T-helper 9 cell (primary cell): Measurements from ENCODE around the gene PFKFB3.
A peak's percentile ranks its signal among the peaks of the same experiment; 100 is the strongest.
"Not testable (repeated sequence)": the region's sequence is repeated elsewhere in the genome, so short reads cannot be mapped to it uniquely, and the experiment has no call there.

ENCODE experiments used
- DNase-seq: peaks from one replicate; pipeline ENCODE4 v3.0.0-alpha.2; 2020
- total RNA-seq, 2 donors: gene quantifications; one replicate each; lab custom pipeline; 2026; lab: John Stamatoyannopoulos, UW

Gene PFKFB3
- 189 to 310 reads per million in 2 donors for total RNA-seq

DNA sequence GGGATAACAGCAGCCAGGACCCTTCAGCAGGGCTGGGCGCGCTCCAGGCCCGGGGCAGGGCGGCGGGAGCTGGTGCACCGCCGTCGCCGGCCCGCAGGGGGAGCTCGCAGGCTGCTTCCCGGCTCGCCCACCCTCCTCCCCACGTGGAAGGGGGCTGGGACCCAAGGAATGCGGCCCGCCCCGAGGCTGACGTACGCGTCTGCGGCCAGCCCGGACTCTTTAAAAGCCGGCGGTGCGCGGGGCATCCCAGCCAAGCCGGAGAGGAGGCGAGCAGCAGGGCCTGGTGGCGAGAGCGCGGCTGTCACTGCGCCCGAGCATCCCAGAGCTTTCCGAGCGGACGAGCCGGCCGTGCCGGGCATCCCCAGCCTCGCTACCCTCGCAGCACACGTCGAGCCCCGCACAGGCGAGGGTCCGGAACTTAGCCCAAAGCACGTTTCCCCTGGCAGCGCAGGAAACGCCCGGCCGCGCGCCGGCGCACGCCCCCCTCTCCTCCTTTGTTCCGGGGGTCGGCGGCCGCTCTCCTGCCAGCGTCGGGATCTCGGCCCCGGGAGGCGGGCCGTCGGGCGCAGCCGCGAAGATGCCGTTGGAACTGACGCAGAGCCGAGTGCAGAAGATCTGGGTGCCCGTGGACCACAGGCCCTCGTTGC lies at the start of gene PFKFB3:
Gene PFKFB3, plus strand, starts transcription at position 249 of the 647 bp plus-strand sequence. Its CDS starts 329 bp downstream, at position 578.
- DNase-seq = peak; percentile 91

DNA sequence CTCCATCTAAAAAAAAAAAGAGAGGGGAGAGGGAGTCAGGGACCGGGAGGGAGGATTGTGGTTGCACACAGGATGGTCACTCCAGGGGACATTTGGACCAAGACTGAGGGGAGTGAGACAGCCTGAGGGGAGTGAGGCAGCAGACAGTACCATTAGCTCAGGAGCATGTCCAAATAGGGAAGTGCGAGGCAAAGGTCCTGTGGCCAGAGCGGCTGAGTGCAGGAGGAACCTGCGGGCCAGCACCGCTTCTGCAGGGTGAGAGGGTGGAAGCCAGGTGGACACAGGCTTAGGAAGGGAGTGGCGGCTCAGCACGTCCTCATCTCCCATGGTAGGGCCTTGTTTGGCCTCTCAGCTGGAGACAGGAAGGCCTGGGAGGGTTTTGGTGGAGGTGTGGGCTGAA lies 48.9 kb upstream of the PFKFB3 start:
- DNase-seq = no peak

DNA sequence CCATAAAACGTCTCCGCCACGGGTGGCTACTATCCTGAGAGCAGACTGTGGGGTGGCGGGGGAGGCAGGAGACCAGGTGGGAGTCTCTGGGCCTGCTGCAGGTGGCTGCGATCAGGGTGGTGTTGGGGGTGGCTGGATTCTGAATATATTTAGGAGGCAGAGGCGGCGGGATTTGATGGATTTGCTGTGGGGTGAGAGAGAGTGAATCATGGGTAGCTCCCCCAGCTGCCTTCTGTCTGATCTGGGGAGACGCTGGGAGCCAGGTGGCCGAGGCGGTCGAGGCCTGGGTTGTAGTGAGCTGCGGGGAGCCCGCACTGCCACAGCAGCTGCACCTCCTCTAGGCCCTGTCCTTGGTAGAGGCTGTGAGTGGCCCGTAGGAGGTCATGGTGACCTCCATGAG lies 48.2 kb upstream of the PFKFB3 start:
- DNase-seq = no peak

DNA sequence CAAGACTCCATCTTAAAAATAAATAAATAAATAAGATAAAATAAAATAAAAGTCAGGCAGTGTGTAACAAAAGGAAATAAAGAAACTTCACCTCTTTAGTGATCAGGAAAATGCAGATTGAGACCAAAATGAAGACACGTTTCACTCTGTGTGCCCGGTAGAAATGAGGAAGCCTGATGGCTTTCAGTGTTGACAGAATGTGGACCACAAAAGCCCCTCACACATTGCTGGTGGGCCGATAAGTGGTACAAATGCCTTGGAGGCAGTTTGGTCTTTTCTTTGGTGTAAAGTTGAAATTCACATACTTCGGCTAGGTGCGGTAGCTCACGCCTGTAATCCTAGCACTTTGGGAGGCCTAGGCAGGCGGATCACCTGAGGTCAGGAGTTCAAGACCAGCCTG lies 44.5 kb upstream of the PFKFB3 start:
- no peak for DNase-seq

DNA sequence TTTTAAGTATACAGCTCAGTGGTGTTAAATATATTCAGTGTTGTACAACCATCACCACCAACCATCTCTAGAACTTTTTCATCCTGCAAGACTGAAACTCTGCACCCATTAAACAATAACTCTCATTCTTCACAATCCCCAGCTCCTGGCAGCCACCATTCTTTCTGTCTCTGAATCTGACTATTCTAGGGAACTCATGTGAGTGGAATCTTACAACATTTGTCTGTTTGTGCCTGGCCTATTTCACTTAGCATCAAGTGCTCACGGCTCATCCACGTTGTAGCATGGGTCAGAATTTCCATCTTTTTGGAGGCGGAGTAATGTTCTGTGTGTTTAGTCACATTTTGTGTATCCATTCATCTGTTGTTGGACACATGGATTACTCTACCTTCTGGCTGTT lies 40.8 kb upstream of the PFKFB3 start:
- no peak for DNase-seq

DNA sequence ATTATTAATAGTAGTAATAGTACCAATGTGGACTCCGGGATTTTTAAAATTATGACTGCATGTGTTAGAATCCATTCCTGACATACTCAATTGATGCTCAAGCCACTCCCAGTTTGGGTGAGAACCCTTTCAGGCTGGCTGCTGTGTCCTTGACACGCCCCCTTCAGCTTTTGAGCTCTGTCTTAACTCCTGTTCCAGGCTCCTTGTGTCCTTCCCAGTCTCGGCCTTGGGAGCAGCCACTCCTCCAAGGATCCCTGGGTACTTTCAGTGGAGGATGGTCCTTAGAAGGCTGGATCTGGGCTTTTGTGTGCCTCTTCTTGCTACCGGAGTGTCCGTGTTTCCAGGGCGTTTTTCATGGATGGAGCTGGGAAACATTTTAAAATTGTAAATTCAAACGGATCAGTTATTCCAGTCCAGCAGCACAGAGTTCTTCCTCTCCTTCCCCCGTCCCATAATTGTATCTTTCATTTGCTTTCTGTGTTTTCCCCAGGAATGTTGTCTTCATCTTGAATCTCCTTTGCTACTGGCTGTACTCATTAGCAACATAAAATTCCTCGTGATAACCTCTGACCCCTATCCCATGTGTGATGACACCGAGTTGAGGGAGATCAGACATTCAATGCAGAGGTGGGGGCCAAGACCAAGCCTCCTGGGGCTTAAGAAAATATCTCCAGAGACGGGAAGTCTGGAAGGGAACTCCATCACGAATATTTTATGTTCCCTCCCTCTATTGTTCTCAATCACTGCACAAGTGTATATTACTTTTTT lies 40.0 kb upstream of the PFKFB3 start:
- no peak for DNase-seq

DNA sequence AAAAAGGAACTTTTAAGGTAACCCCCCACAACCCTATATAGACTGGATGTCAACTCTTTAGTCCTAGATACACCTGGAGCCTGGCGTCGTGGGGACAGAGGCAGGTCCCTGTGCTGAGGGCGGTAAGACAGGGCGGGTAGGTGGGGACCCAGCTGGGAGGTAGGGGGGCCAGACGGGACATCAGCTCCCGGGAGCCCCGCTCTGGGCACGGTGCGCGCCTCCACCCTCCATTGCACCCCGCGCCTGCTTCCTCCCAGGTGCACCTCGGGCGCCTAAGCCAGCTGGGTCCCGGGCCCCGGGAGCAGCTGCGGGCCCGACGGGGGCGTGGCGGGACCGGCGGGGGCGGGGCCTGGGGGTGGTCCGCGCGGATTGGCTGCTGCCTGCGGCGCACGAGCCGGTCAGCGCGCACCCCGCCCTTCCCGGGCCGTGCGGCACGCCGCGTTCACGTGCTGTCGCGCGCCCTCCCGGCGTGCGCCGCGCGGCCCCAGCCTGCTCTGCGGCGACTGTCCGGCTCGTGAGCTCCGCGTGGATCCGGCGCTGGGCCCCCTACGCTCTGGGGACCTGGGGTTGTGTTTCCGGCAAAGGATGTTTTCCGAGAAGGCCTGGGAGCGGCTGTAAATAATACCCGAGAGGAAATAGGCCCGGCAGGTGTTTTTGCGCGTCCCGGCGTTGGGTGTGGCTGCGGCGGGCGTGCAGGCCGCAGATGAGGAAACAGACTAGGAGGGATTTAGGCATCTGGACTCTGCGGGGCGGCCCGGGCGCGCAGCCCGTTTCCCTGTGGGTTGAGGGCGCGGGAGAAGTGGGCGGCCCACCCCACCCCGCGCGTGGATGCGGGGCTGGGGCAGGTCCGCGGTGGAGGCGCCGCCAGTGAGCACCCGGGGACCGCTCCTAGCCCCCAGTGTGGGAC lies 39.1 kb upstream of the PFKFB3 start:
- DNase-seq = peak; percentile 92

DNA sequence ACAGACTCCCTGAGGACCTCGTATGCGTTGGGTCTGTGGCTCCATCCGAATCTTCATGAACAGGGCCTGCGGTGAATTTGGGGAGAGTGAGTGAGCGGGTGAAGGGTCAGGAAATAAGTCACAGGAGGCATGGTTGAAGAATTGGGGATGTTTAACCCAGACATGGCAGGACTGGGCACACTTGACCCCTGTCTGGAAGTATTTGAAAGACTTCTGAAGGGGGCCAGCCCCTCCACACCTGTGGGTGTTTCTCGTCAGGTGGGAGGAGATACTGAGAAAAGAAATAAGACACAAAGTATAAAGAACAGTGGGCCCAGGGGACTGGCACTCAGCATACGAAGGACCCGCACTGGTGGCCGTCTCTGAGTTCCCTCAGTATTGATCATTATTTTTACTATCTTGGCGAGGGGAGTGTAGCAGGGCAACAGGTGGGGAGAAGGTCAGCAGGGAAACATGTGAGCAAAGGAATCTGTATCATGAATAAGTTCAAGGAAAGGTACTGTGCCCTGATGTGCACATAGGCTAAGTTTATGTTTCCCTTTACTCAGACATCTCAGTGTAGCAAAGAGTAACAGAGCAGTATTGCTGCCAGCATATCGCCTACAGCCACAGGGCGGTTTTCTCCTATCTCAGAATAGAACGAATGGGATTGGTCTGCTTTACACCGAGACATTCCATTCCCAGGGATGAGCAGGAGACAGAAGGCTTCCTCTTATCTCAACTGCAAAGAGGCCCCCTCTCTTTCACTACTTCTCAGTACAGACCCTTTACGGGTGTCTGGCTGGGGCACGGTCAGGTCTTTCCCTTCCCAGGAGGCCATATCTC lies 38.2 kb upstream of the PFKFB3 start:
- no peak for DNase-seq

DNA sequence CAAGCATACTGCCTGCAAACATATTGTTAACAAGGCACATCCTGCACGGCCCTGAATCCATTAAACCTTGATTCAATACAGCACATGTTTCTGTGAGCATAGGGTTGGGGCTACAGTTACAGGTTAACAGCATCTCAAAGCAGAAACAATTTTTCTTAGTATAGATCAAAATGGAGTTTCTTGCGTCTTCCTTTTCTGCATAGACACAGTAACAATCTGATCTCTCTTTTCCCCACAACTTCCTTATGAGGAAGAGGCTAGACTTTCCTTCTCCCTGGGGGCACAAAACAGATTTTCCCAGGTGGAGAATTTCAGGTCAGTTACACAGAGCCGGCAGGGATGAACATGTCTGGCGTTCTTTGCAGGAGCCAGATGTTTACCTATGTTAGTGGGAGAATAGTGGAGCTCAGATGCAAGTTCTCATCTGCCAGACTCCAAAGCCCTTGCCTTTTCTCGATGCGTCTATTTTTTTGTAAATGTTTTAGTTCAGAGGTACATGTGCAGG lies 37.5 kb upstream of the PFKFB3 start:
- DNase-seq = no peak

DNA sequence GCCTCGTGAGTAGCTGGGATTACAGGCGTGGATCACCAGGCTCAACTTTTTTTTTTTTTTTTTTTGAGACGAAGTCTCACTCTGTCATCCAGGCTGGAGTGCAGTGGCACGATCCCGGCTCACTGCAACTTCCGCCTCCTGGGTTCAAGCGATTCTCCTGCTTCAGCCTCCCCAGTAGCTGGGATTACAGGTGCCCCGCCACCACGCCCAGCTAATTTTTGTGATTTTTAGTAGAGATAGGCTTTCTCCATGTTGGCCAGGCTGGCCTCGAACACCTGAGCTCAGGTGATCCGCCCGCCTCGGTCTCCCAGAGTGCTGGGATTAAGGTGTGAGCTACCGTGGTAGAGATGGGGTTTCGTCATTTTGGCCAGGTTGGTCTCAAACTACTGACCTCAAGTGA lies 36.8 kb upstream of the PFKFB3 start:
- not testable (repeated sequence) for DNase-seq

DNA sequence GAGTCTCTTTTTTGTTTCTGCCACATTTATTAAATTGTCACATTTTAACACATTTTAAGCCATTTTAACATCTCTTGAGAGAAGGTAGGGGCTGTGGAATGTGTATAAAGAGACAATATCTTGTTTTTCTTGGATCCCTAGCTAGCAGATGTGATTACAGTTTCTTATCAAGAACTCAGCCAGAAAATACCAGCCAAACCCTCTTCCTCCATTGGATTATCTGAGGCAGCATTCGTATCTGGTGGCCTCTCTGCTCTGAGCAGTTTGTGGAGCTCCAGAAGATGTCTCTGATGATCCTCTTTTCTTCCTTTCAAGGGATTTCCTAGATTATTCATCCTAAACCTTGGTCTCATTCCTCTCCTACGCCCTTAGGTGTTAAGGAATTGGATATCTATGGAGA lies 35.3 kb upstream of the PFKFB3 start:
- DNase-seq = no peak

DNA sequence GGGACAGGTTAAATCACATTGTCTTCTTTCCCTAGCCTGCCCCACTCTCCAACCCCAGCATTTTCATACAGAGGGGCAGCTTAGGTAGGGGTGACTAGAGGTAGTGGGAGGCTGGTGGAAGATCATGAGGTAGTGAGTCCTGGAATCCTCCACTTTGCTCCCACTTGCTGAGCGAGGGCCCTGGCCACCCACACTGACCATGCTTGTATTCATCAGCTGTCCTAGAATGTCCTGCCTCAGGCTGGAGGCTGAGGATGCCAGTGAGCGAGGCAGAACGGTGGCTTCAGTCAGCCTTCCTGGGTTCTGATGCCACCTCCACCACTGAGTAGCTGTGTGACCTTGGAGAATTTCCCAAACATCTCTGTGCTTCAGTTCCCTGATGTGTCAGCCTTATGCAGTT lies 34.6 kb upstream of the PFKFB3 start:
- no peak for DNase-seq

DNA sequence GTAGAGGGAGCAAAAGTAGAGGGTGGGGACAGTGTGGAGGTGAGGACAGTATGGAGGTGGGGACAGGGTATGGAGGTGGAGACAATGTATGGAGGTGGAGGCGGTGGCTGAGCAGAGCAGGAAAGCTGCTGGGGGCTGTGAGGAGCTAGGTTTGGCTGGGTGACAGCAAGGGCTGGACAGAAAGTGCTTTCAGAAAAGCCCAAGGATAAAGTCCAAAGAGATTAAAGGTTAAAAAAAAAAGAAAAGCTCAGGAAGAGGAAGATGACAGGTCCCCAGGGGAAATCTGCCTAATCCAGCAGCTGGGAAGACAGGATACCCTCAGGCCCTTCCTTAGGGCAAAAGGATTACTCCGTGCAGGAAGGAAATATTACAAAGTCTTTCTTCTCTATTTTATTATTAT lies 32.1 kb upstream of the PFKFB3 start:
- no peak for DNase-seq

DNA sequence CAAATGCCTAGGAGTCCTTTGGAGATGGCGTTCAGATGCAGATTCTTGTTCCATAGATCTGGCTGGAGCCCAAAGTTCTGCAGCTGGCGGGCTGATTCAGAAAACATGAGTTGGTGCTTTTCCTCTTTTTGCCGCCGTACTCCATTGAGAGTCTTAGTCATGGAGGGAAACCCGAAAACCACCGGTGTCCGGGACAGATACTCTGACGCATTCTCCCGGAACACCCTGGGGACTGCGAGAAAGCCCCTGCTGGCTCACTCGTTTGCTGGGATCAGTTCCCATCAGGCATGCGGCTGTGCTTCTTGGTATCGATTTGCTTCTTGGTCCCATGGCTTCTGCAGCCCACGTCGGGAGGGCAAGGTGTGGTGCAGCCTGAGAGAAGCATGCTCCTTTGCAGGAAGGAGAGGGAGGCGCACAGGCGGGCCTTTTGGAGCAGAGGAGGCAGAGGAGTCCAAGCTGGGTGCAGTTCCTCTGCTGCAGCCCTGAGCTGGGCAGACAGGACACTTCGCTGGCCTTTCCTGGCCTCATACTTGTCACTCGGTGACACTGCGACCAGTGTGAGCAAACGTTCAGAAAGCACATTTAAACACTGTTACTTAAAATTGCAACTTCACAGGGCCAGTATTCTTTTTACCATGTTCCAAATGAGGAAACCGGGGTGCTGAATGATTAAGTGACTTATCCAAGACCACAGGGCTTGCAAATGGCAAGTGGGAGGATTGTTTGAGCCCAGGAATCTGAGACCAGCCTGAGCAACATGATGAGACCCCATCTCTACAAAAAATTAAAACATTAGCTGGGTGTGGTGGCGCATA lies 30.6 kb upstream of the PFKFB3 start:
- DNase-seq = no peak

DNA sequence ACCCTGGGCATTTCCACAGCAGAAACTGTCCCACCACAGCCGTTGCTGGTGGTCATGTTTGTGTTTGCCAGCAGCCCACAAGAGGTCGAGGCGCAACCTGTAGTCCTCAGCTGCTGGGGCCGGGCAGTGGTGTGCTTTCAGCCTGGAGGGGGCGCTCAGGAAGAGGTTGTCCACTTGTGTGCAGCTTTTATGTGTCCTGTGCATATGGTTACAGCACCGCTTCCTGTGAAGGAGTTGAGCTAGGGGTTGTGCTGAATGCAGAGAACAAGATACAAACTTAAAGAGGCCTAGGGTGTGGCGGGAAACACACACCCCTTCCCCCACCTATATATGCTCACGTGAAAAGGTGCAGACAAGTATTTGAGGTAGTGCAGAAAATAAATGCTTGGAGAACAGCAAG lies 29.5 kb upstream of the PFKFB3 start:
- peak; percentile 52 for DNase-seq

DNA sequence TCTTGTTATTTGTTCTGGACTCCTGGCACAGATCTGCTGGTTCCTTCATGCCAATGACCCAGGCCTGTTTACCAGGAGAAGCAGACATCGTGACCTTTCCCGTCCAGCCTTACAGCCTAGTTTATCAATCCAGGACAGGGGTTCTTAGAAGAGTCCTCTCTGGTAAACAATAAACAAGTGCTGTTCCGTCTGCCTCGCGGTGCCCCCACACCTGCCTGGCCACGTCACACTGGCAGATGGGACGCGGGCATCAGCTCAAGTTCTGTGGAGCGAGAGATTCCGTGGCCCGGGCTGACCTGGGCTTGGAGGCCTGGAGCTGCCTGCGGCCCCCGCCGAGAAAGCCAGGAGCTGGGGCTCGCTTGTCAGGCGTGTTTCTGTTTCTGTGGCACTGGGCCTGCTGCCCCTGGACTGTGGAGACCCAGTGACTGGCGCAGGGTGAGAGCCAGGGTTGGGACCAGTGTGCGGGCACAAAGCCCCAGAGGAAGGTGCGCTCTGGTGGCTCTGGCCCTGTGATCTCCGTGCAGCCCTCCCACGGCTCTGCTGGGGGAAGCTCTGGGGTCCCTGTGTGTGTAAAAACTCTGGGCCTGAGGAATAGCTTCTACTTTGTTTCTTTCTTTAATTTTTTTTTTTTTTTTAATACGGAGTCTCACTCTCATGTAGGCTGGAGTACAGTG lies 28.4 kb upstream of the PFKFB3 start:
- DNase-seq = no peak

DNA sequence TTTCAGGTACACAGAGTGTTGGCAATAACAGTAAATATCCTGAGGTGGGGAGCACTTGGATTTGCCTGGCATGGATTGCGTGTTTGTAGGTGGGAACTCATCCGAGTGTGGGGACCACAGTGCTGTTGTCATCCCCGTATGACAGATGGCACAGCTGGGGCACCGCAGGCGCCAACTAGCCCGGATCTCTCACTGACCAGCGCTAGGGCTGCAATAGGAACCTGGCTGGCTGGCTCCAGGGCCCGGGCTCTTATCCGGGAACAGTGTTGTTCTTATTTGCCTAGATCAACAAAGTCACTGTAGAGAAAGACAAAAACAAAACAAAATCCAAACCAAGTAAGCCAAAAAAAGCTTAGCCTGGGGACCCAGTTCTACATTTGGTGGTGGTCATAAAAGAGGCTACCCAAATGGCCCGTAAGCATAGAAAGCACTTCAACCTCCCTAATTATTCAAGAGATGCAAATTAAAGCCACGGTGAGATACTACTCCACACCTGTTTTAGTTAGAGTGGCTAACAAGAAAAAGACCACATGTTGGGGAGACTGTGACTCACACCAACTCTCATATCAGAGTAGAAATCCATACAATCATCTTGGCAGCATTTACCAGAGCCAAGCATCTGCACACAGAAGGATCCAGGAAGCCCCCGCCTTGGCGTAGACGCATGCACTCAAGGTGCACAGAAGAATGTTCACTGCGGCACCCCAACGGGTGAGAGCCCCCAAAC lies 27.2 kb upstream of the PFKFB3 start:
- DNase-seq = no peak

DNA sequence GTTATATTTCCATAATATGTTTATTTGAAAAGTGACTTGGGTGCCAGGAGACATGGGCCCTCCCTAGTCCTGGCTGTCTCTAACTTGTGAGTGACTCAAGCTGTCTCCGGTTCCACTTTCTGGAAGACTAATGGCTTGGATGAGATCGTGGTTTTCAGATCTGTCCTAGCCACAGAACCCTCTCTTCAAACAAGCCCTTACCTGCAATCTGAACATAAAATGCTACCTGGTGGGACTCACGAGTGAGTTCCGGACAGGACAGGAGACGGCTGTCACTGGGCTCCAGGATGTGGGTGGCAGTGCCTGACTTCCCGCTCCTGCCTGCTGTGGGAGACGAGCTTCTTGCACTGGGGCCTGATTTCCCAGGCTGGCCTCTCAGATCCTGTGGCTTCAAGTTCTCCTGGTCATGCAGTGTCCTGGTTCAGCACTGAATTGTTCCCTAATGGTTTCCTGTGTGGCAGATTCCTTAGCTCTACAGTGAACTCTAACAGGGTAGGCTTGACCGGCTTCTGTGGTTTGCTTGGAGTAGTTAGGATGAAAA lies 26.0 kb upstream of the PFKFB3 start:
- no peak for DNase-seq

DNA sequence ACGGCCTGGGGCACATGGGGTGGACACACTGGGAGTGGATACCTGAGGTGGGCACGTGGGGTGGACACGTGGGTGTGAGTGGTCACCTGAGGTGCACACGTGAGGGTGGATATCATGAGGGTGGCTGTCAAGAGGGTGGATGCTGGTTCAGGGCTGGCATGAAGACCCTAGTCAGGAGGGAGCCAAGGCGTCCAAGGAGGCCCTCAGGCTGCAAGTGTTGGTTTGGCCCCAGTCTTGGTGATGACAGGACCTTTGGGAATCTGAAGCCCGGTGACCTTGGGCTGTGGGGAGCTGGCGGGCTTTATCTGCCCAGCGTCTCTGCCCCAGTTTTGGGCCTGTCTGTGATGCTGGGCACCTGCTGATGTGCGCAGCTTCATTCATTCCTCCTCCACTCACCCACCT lies 24.9 kb upstream of the PFKFB3 start:
- no peak for DNase-seq

DNA sequence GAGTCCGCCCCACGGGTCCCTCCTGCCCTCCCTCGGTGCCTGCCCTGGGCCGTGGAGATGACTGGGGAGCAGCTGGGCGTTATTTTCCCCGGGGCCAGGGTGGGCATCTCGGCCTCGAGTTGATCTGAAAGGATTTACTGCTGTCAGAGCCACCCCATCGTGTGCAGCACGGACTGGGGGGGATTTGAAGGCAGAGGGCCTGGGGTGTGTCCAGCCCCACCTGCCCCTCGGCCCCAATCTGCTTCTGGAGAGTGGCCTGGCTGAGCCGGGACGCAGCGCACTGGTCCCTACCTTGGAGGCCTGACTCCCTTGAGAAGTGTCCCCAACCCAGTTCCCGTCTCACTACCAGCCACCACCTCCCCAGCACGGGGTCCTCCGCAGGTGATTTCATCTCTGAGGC lies 24.2 kb upstream of the PFKFB3 start:
- no peak for DNase-seq
